Measurements from ENCODE around the gene HMGA1.

HMGA1 gene

GRCh38 chr6:34292954-34293353 lies 56.3 kb downstream of the HMGA1 start:
- DNase-seq (ENCODE audit: low read depth in 2 of 2) = no peak

DNA sequence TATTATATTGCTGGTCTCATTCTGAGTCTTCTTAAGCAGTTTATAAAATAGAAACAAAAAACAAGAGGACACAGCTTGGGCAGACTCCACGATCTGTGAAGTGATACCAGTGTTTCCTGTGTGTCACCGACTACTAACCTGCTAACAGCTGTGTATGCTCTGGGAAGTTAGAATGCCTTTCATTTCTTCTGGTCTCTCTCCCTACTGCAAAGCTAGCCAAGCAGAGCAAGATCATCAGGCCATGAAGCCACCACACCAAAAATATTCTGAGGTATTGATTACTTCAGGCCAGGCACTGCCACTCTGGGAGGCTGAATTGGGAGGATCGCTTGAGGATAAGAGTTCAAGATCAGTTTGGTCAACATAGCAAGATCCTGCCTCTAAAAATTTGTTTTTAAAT lies 59.0 kb downstream of the HMGA1 start:
- no peak for DNase-seq (ENCODE audit: low read depth in 2 of 2)
